GM11168 (cell line): ENCODE results near the gene NT5C3B.

ENCODE experiments used
- in situ Hi-C: fragments of 300-500 bp; cut with MboI; formaldehyde crosslinking; loops from one replicate; pipeline ENCODE4 v1.12.0; 2022; ENCODE audit warnings: low sequenced_read_pairs; ENCODE audit not compliant: unreplicated experiment

NT5C3B gene

DNA sequence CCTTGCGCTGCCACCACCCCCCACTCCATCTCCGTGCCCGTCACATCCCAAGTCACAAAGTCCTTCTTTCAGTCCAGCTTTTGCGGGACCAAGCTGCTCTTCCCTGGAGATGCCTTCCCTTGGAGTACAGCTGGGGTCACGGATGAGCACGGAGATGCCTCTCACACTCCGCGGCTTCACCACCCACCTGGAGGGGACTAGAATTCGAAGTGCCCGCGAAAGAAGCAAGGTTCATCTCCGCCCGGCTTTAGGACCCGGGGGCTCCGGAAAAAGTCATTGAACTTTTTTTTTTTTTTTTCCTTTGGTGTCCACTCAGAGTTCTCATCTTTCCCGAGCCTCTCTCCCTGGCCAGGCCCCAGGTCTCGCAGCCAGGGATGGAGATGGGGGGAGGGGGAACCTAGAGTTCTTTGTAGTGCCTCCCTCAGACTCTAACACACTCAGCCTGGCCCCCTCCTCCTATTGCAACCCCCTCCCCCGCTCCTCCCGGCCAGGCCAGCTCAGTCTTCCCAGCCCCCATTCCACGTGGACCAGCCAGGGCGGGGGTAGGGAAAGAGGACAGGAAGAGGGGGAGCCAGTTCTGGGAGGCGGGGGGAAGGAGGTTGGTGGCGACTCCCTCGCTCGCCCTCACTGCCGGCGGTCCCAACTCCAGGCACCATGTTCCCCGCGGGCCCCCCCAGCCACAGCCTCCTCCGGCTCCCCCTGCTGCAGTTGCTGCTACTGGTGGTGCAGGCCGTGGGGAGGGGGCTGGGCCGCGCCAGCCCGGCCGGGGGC lies 23.5 kb downstream of the NT5C3B start, which contains the start of gene FKBP10:
FKBP10 (plus strand) TSS at position 624 of the 771 bp plus-strand sequence; CDS start at position 655, 31 bp downstream.
- in situ Hi-C loops: no loop called here

DNA sequence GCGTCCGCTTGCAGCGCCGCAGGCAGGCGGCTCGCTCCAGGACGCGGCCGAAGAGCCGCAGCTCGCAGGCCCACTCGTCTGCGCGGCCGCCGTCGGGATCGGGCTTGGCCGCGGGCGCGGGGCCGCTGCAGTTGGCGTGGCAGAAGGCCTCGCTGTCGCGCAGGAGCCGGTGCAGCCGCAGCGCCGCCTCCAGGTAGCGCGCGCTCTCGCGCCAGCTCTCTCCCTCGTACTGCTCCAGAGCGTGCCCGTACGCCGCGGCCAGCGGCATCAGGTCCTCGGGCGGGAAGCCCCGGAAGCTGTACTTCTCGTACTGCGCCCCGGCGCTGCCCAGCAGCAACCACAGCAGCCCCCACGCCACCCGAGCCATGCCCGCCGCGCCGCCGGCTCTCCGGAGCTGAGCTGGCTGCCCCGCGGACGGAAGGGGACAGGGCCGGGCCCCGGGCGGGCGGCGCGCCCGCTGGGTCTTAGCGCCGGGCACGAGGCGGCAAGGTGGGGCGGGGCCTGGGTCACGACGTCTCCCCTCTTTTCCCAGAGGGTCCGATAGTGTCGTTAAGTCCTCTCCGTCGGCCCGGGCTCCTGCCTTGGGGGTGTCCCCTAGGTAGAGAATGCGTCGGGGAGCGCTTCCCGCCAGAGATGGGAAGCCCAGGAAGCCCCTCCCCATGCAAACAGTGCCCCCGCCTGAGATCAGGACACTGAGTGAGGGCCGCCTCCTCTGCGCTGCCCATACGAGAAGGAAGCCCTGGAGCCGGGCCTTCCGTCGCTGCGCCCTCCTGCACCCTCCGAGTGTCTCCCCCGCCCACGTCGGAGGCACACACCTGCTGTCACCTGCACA lies 24.3 kb downstream of the NT5C3B start, which contains the start of gene P3H4:
P3H4 (minus strand) TSS at position 401 of the 832 bp plus-strand sequence; CDS start at position 367, 34 bp downstream.
- in situ Hi-C loops: no loop called here

DNA sequence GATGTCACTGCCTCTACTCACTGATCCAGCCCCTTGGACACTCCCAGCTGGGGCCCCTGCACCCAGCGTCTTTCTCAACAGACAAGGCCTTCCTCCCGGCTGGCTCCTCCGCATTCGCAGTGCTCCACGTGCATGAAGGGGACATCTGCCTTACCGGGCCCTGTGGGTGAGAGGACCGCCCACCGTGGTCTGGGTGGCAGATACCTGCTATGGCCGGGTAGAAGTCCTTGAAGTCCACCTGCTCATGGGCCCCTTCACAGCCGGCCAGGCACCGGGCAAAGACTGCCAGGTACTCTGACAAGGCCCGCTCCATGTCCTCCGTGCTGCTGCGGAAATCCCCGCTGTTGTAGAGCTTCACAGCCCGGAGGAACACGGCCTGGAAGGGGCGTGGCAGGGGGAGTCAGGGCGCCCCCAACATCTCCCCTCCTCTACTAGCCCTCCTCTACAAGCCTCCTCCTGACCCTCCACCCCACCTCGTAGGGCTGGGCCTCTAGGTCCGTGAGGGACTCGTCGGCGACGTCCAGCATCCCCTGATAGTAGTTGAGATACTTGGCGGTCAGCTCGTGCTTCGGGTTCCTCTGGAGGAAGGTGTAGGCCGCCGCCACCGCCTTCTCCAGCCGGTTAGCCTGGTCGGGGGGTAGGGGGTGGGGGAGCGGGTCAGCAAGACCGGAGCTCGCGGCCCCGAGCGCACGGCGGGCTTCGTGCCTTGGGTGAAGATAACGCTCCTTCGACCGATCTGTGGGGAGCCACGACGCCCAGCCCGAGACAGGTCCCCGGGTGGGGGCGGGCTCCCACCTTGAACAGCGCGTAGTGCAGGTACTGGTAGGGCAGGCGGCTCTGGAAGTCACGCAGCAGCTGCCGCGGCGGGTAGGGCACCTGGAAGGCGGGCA lies 25.1 kb downstream of the NT5C3B start:
- in situ Hi-C loops: no loop called here

DNA sequence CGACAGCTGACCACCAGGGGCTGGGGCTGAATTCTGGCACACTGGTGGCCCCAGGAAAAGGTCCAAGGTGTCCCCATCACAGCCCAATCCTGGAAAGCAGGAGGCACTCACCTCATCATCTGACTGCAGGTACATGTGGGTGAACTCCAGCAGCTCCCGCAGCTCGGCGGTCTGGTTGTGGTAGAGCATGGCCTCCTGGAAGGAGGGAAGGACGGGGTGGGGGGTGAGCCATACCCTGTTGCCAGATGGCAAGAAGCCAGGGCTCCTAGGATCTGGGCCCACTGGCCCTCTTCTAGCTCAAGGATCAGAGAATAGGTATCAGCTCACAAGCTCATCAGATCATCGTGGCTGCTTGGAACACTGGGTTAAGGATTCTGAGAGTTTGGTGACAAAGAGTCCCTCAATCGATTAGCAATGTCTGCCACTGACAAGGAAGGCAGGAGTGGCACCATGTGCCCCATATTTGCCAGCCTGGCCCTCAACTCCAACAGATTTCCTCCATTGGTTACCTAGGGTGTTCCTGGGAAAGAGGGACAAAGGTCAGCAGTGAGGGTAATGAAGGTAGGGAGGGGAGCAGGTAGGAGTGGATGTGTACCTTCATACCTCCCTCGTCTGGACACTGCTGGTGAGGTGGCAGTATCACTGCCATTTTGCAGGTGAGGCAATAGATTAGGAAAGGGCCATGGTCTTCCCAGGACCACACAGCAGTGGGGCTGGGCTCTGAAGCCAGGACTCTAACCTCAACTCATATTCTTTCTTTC lies 29.2 kb downstream of the NT5C3B start:
- in situ Hi-C loops: no loop called here

DNA sequence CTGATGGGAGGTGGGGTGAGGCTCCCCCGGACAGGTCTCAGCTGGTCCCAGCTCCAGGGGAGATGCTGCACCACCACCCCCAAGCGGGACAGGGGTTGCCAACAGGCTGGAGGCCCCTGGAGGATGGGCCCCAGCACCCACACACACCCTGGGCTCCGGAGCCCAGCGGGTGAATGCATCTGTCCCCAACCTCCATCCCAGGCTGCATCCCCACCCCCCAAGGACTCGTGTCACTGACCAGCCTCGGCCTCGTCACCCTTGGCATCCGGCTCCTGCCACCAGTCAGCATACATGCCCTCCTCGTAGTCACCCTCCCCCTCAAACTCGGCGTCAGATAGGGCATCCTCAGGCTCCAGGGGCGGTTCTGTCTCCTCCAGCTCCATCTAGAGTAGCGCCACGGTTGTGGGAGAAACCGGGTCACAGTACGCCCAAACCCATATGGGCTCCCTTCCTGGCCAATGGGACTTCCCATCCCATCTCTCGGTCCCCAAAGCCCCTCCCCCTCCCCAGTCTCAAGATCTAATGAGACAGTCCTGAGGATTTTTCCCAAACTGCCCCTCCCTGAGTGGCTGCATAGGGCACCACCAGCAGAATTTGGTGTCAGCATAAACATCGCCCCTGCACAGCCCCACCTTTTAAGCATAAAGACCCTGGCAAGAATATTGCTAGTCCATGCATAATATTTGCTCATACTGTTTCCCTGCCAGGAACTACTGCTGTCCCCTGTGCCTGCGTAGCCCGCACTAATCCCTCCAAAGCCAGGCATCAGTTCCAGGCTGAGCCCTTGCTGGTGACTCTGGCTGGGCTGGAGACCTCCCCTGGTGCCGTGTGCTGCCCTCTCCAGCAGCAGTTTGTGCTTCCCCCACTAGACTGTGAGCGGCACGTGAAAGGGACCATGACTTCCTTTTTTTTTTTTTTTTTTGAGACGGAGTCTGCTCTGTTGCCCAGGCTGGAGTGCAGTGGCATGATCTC lies 32.7 kb downstream of the NT5C3B start:
- in situ Hi-C loops: no loop called here

DNA sequence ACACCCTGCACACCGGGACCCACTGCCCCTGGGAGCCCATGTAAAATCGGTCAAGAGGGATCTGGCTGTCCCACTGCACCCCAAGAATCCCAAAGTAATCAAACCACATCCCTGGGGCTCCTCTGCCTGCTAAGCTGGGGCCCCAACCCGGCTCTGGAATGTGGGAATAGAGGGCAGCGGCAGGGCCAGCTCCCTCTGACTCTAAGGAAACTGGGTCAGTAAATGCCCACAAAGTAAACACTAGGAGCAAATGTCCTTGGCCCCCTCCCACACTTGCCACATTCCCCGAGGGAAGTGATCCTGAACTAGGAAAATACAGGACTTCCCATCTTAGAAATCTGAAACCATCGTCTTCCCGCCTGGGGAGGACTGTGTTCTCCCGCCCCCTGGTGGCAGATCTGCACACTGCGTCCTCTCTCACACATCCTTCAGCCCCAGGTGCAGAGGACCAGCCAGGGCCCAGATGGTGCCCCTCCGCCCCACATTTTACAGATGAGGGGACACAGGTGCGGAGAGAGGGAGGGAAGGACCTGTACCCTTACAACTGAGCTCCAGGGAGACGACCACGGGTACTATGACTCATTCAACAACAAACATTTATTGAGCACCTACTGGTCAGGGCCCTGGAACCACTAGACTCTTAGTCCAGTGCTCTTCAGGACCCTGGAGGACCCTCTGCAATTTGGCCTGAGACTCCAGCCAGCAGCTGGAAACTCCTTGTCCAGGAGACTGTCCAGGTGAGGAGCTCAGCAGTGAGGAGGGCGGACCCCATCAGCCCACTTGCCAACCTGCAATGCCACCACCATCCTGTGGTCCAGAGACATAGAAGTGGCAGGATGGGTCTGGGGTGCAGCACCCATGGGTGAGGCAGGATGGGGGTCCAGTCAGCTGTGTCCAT lies 34.4 kb downstream of the NT5C3B start:
- in situ Hi-C loops: no loop called here

DNA sequence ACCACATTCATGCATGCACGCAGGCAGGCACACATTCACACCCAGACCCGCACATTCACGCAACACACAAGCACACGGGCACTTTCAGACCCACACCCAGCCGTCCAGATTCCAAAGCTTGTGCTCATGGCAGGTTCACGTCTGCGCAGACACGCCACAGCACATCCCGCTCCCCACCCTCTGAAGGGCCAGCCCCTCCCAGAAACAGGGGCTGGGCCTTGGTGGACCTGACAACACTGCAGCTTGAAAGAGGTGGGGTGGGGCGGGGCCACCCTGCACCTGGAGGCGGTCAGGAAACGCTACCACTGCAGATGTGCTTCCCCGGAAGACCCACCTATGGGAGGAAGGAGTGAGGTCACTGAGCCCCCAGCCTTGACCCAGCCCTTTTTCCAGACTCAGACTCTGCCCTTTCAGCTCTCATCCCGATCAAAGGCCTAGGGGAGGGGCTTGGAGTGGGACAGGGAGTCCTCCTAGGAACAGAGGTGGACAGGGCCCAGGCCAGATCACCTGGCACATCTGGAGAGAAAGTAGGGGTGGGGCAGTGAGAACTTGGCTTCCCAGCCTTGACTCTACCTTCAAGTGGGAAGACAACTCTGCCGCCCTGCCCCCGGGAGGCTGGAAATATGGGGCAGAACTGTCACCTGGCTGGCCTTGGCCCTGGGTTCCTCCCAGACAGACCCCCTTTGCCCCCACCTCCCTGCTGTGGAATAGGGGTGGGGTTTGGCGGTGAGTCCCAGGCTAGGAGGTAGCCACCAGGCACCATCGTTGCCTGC lies 35.2 kb downstream of the NT5C3B start:
- in situ Hi-C loops: no loop called here

DNA sequence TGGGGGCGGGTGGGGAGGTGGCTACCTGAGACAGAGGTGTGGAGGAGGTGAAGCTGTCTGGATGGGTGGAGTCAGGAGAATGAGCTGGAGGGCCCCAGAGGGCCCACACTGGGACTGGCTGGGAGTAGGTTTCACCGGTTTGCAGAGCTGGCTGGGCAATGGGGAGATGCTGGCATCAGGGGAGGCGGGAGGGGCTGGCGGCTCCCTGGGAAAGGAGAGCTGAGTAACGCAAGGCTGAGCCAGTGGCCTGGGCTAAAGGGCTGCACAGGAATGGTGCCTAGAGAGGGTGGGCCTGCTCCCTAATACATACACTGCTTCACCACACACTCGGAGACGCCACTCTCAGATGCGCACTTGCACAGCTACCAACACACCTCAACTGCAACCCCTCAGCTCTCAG lies 36.7 kb downstream of the NT5C3B start:
- in situ Hi-C loops: loop anchor here (5.0 kb wide), 1 partner anchor 52 kb away; no protein-coding TSS in a partner anchor

DNA sequence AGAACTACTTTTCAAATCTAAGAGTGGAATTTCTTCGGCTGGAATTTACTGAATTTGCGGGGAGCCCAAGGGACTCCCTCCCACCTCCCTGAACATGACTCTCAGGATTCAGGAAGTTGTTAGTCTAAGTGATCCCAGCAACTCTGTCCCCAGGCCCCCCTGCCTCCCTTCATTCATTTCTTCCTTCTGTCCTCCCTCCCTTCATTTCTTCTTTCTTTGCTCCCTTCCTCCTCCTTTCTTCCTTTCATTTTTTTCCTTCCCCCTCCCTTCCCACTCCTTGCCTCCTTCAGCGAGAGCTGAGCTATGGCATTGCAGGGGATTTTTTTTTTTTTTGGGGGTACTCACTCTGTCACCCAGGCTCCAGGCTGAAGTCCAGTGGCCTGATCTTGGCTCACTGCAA lies 38.7 kb downstream of the NT5C3B start:
- in situ Hi-C loops: loop anchor here (5.0 kb wide), 1 partner anchor 50 kb away; no protein-coding TSS in a partner anchor

DNA sequence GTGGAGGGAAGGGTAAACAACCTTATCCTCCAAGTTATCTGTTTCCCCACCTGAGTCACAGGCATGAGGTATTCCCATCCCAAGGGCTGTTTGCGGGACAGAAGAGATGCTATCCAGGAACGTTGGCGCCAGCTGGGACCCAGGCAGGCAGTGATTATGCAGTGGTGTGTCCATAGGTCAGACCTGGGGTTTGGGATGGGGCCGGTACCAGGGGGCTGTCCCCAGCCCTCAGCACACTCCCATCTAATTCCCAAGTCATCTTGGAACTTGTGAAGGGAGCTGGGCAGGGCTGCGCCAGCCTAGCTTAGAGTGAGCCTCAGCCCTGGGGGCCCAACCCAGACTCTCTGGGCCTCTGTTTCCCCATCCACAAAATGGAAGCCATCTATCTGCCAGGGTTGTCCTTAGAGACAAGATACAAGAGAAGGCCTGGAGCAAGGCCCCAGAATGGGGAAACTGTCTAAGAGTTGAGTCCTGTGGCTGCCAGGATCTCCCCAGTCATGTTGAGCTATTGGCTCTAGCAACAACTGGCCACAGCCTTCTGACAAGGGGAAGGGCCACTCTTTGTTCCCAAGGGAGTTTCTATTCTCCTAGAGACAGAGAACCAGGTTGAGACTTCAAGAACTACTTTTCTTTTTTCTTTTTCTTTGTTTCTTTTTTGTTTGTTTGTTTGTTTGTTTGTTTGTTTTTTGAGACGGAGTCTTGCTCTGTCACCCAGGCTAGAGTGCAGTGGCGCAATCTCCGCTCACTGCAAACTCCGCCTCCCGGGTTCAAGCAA lies 39.7 kb downstream of the NT5C3B start:
- in situ Hi-C loops: loop anchor here (5.0 kb wide), 1 partner anchor 49 kb away; no protein-coding TSS in a partner anchor

DNA sequence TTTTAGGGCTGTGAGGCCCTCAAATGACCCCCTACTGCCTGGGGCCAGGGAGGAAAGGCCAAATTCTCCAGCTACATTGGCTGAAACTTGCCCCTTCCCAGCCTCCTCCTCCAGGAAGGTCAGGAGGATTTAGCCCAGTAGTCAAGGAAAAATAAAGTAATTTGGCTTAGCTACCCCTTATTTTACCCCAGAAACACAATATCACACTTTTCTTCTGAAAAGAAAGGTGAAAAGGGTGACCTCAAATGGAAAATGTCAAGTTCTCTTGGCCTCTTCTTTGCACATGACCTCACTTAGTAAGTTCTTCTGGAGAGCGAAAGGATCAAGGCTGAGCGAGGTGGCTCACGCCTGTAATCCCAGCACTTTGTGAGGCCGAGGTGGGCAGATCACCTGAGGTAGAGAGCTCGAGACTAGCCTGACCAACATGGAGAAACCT lies 41.5 kb downstream of the NT5C3B start:
- in situ Hi-C loops: no loop called here

DNA sequence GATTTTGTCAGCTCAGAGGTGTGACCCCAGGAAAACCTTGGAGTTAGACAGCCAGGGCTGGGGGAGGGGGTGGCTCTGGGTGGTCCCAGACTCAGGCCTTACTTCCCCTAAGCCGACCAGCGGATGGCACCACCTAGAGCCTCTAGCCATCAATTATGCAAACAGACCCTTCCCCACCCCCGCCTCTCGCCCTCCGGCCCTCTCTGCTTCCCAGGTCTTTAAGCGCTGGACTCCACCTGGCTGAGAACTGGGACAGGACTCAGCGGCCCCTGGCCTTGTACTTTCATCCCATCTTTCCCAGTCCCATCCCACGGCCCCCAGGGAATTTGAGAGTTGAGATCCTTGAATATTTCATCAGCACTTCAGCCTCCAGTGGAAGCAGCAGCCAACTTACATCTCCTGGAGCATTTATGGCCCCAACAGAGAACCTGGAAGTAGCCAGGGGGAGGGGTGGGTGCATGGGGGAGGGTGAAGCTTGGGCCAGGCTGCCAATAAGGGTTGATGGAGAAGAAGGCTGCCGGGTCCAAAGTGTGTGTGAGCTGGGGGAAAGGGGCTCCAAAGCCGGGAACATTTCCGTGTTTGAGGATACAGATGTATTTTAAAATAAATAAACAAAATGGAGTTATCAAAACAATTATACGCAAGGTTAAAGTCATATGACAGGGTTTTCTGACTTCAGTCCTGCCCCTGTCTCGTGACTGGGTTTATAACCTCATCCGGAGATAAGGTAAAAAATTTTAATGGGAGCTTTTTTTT lies 42.1 kb downstream of the NT5C3B start:
- in situ Hi-C loops: no loop called here

DNA sequence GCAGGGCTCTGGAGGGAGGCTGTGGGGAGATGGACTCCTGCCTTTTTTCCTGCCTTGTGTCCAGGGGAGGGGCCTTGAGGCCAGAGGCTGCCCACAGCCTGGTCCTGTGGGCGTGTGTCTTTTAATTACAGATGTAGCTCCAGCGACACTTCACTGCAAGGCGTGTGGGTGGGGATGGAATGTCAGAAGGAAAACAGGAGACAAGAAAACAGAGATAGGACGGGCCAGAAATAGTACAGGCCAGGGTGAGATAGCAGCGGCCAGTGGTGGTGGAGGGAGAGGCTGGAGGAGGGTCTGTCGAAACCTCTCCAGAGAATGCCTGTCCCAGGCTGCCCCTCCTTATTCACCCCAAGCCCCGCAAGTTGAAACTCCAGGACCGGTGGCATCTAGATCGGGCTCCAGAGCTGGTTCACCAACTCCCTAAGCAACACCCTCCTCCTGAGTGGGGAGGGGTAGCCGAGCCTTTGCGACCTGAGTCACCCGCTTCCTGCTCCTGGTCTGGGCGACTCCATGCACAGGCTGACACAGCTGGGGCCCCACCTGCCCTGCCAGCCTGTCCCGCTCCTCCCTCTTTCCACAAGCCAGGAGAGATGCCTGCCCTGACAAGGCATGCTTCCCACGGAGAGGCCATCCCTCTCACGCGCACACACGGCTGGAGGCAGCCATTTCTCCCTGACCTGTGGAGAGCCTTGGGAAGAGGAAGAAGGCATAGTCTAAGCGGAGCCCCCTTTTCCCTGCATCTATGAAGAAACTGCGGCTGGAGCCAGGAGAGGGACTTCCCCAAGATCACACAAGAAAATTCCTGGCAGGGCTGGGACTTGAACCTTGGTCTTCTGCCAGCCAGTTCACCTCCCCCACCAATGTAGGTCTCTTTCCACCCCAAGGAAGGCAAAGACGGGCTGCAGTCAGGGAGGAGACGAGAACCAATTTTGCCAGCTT lies 42.9 kb downstream of the NT5C3B start:
- in situ Hi-C loops: no loop called here

DNA sequence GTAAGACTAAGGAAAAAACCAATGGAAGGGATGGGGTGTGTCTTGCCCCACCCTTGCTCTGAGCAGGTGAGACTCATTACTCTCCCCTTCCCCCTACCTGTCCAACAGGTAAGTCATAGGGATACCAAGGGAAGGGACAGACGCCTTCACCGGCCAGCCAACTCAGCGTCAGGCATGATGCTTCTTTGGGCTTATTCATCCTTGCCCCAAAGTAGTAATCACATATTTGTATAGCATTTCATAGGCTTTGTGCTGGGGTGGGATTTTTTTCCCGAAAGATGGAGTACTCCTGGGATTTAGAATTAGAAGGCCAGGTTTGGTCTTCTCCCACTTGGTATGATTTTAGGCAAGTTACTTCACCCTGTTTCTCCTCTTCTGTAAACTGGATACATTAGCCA lies 49.0 kb downstream of the NT5C3B start:
- in situ Hi-C loops: no loop called here
